Uterus (tissue), 2 donors: Measurements from ENCODE around the gene TRMT61B.

Experiments
- CTCF ChIP-seq, 4 experiments: fragments of 200-600 bp in 2 of 4; fragments of 450-650 bp in 2 of 4; sonication (generic) in 2 of 4; IDR thresholded peaks; one replicate each; pipeline ENCODE4 v1.5.1; 2016 to 2019; ENCODE audit warnings: antibody characterized with exemption in 4 of 4, mild to moderate bottlenecking in 2 of 4, moderate library complexity in 1 of 4
- POLR2A ChIP-seq, 2 donors: fragments of 450-650 bp; IDR thresholded peaks; one replicate each; pipeline ENCODE4 v1.6.1; 2016; ENCODE audit warnings: antibody characterized with exemption in 2 of 2, mild to moderate bottlenecking in 1 of 2, moderate library complexity in 1 of 2

- TF ChIP-seq CTCF (IDR thresholded peaks at IDR 0.05) (no peak), POLR2A (IDR thresholded peaks at IDR 0.05) (no peak)
Measured at GRCh38 chr2:28855193-28855592, 14.9 kb downstream of the TRMT61B start.
